ENCODE data around the gene BICD2. TPM values are rescaled to one million over a fixed set of nuclear protein-coding genes. Genes with fewer than 3 reads are reported as not detected.

Gene BICD2
- total RNA-seq, 6 donors from 2014 or later, result 33.8 to 50.1 (median 45.1) TPM

GRCh38 chr9:92711844-92712243 lies 52.8 kb downstream of the BICD2 start:
- peaks cover 0 to 13% (median 6%) of the 10 kb centered on the region in 4 donors for H3K4me1 ChIP-seq
- peaks cover 12 to 73% (median 55%) of the 10 kb centered on the region in 4 donors for H3K36me3 ChIP-seq
- H3K27me3 ChIP-seq, result no peaks in the 10 kb centered on the region
- TF ChIP-seq EP300 (IDR thresholded peaks at IDR 0.05) (no peak), CTCF (IDR thresholded peaks at IDR 0.05) (no peak), POLR2A (IDR thresholded peaks at IDR 0.05) (no peak), POLR2AphosphoS5 (IDR thresholded peaks at IDR 0.05) (no peak)
- DNase-seq (no peak), ATAC-seq (ENCODE audit: low FRiP score in 2 of 2) (no peak)
- 34 to 43% methylated on average over 6 of the region's 6 CpGs for WGBS, 2 donors
- H3K4me3 ChIP-seq, result no peak overlapping the region
- no peaks in the 10 kb centered on the region for H3K9me3 ChIP-seq
- H3K27ac ChIP-seq, result peak overlapping the region in 1 of 4 donors; percentile 2

GRCh38 chr9:92711146-92711545 lies 53.5 kb downstream of the BICD2 start:
- no peak overlapping the region for H3K4me3 ChIP-seq
- no peak for ATAC-seq (ENCODE audit: low FRiP score in 2 of 2)
- WGBS, 2 donors, result 66 to 90% methylated on average over 2 of the region's 2 CpGs
- peaks cover 12 to 70% (median 51%) of the 10 kb centered on the region in 4 donors for H3K36me3 ChIP-seq
- H3K9me3 ChIP-seq, result no peaks in the 10 kb centered on the region
- TF ChIP-seq POLR2A (IDR thresholded peaks at IDR 0.05) (no peak), EP300 (IDR thresholded peaks at IDR 0.05) (no peak), POLR2AphosphoS5 (IDR thresholded peaks at IDR 0.05) (no peak), CTCF (IDR thresholded peaks at IDR 0.05) (no peak)
- H3K27me3 ChIP-seq, result no peaks in the 10 kb centered on the region
- no peak overlapping the region for H3K27ac ChIP-seq
- H3K4me1 ChIP-seq, result peaks cover 0 to 13% (median 5%) of the 10 kb centered on the region in 4 donors
- no peak for DNase-seq

- DNase-seq (no peak), ATAC-seq (ENCODE audit: low FRiP score in 2 of 2) (no peak)
- Histone ChIP-seq H3K9me3 (no peaks in the 10 kb centered on the region), H3K4me1 (peaks cover 0 to 11% (median 3%) of the 10 kb centered on the region in 4 donors), H3K27me3 (no peaks in the 10 kb centered on the region), H3K4me3 (no peak overlapping the region), H3K27ac (no peak overlapping the region), H3K36me3 (peaks cover 10 to 63% (median 43%) of the 10 kb centered on the region in 4 donors)
- TF ChIP-seq POLR2AphosphoS5 (IDR thresholded peaks at IDR 0.05) (no peak), POLR2A (IDR thresholded peaks at IDR 0.05) (no peak), EP300 (IDR thresholded peaks at IDR 0.05) (no peak), CTCF (IDR thresholded peaks at IDR 0.05) (no peak)
- 90 to 95% methylated on average over 3 of the region's 3 CpGs for WGBS, 2 donors
Measured at GRCh38 chr9:92710368-92710767, 54.3 kb downstream of the BICD2 start.

- DNase-seq, result no peak
- no peak for ATAC-seq (ENCODE audit: low FRiP score in 2 of 2)
- Histone ChIP-seq H3K4me3 (no peak overlapping the region), H3K27ac (no peak overlapping the region), H3K36me3 (peaks cover 8 to 58% (median 39%) of the 10 kb centered on the region in 4 donors), H3K4me1 (peaks cover 0 to 9% (median 3%) of the 10 kb centered on the region in 4 donors), H3K27me3 (no peaks in the 10 kb centered on the region), H3K9me3 (no peaks in the 10 kb centered on the region)
- no peak for TF ChIP-seq CTCF (IDR thresholded peaks at IDR 0.05)
- no peak for TF ChIP-seq EP300 (IDR thresholded peaks at IDR 0.05)
- TF ChIP-seq POLR2A (IDR thresholded peaks at IDR 0.05), result no peak
- no peak for TF ChIP-seq POLR2AphosphoS5 (IDR thresholded peaks at IDR 0.05)
- WGBS, 2 donors, result 95 to 100% methylated on average over 2 to 3 of the region's 3 CpGs
Measured at GRCh38 chr9:92709954-92710353, 54.7 kb downstream of the BICD2 start.

GRCh38 chr9:92709240-92709639 lies 55.4 kb downstream of the BICD2 start:
- ATAC-seq (ENCODE audit: low FRiP score in 2 of 2) (no peak), DNase-seq (no peak)
- H3K4me1 ChIP-seq, result peaks cover 0 to 9% (median 3%) of the 10 kb centered on the region in 4 donors
- H3K4me3 ChIP-seq, result no peak overlapping the region
- no peak overlapping the region for H3K27ac ChIP-seq
- TF ChIP-seq CTCF (IDR thresholded peaks at IDR 0.05) (no peak), POLR2A (IDR thresholded peaks at IDR 0.05) (no peak), POLR2AphosphoS5 (IDR thresholded peaks at IDR 0.05) (no peak), EP300 (IDR thresholded peaks at IDR 0.05) (no peak)
- H3K9me3 ChIP-seq, result no peaks in the 10 kb centered on the region
- H3K36me3 ChIP-seq, result peaks cover 4 to 51% (median 32%) of the 10 kb centered on the region in 4 donors
- H3K27me3 ChIP-seq, result no peaks in the 10 kb centered on the region

Data from upper lobe of left lung (tissue), 6 donors.